Neuronal stem cell (in vitro differentiated cells): ENCODE data around the gene SMPD3.
A peak's percentile ranks its signal among the peaks of the same experiment; 100 is the strongest.

Source experiments
- DNase-seq: peaks from one replicate; pipeline ENCODE4 v3.0.0-alpha.2; 2013; ENCODE audit warnings: low spot score
- H2AFZ ChIP-seq: one replicate; pipeline ENCODE4 v1.6.1; 2013; ENCODE audit warnings: mild to moderate bottlenecking, low read length, inconsistent platforms
- H2AK5ac ChIP-seq: 2 replicates; pipeline ENCODE4 v1.6.1; 2013; ENCODE audit warnings: low read depth, mild to moderate bottlenecking, inconsistent platforms, low read length, moderate library complexity, mixed read lengths
- H2BK120ac ChIP-seq: 2 replicates; pipeline ENCODE4 v1.6.1; 2013; ENCODE audit warnings: low read depth, mild to moderate bottlenecking, inconsistent platforms, low read length, moderate library complexity, mixed read lengths
- H2BK12ac ChIP-seq: one replicate; pipeline ENCODE4 v1.6.1; 2013; ENCODE audit warnings: low read length, inconsistent platforms
- H2BK15ac ChIP-seq: 2 replicates; pipeline ENCODE4 v1.6.1; 2013; ENCODE audit warnings: mild to moderate bottlenecking, low read length, inconsistent platforms, mixed read lengths
- H2BK5ac ChIP-seq: one replicate; pipeline ENCODE4 v1.6.1; 2013; ENCODE audit warnings: inconsistent platforms, mild to moderate bottlenecking, low read length, moderate library complexity
- H3K14ac ChIP-seq: one replicate; pipeline ENCODE4 v1.6.1; 2013; ENCODE audit warnings: low read length, inconsistent platforms
- H3K18ac ChIP-seq: 2 replicates; pipeline ENCODE4 v1.6.1; 2013; ENCODE audit warnings: low read length, inconsistent platforms
- H3K23ac ChIP-seq: 2 replicates; pipeline ENCODE4 v1.6.1; 2013; ENCODE audit warnings: low read depth, mild to moderate bottlenecking, mixed read lengths, low read length, inconsistent platforms; ENCODE audit not compliant: poor library complexity
- H3K27ac ChIP-seq: replicated peaks from 3 replicates; pipeline ENCODE4 v1.5.1; 2013; ENCODE audit warnings: low read length, inconsistent platforms
- H3K27me3 ChIP-seq, 3 experiments: 2 replicates each; pipeline ENCODE4 v1.6.1; 2013; ENCODE audit warnings: low read length in 3 of 3, mild to moderate bottlenecking in 2 of 3, inconsistent platforms in 1 of 3, low read depth in 1 of 3, mixed read lengths in 1 of 3, moderate library complexity in 1 of 3; ENCODE audit not compliant: control insufficient read depth in 3 of 3, insufficient read depth in 3 of 3
- H3K36me3 ChIP-seq, 2 donors: replicated peaks in 1 of 2; 2 replicates each; pipeline ENCODE4 v1.6.1; 2013; ENCODE audit warnings: low read length in 2 of 2; ENCODE audit not compliant: control insufficient read depth in 2 of 2, insufficient read depth in 2 of 2
- H3K4ac ChIP-seq: 2 replicates; pipeline ENCODE4 v1.6.1; 2013; ENCODE audit warnings: inconsistent platforms, mild to moderate bottlenecking, low read length, moderate library complexity
- H3K4me1 ChIP-seq, 2 donors: 1 replicate in 1 of 2; 2 replicates in 1 of 2; pipeline ENCODE4 v1.6.1; 2013; ENCODE audit warnings: low read length in 2 of 2, low read depth in 1 of 2; ENCODE audit not compliant: control insufficient read depth in 2 of 2, insufficient read depth in 1 of 2
- H3K4me2 ChIP-seq: one replicate; pipeline ENCODE4 v1.6.1; 2013; ENCODE audit warnings: mild to moderate bottlenecking, low read length, inconsistent platforms; ENCODE audit not compliant: insufficient read depth, poor library complexity, severe bottlenecking
- H3K4me3 ChIP-seq, 2 donors: 2 replicates each; pipeline ENCODE4 v1.5.1; 2013; ENCODE audit warnings: low read length in 2 of 2, mild to moderate bottlenecking in 2 of 2, inconsistent platforms in 1 of 2, moderate library complexity in 1 of 2
- H3K79me1 ChIP-seq: one replicate; pipeline ENCODE4 v1.6.1; 2013; ENCODE audit warnings: low read depth, mild to moderate bottlenecking, inconsistent platforms, low read length, moderate library complexity
- H3K9ac ChIP-seq: one replicate; pipeline ENCODE4 v1.6.1; 2013; ENCODE audit warnings: mild to moderate bottlenecking, low read depth, low read length, inconsistent platforms; ENCODE audit not compliant: poor library complexity
- H3K9me3 ChIP-seq, 2 donors: replicated peaks in 1 of 2; 2 replicates each; pipeline versions ENCODE3 to v1.6.1; 2013; ENCODE audit warnings: low read length in 2 of 2, mild to moderate bottlenecking in 2 of 2, inconsistent platforms in 1 of 2, low read depth in 1 of 2, mixed read lengths in 1 of 2, moderate library complexity in 1 of 2; ENCODE audit not compliant: control insufficient read depth in 2 of 2, insufficient read depth in 1 of 2
- H4K8ac ChIP-seq: one replicate; pipeline ENCODE4 v1.6.1; 2013; ENCODE audit warnings: low read depth, mild to moderate bottlenecking, inconsistent platforms, low read length, moderate library complexity
- H4K91ac ChIP-seq: one replicate; pipeline ENCODE4 v1.6.1; 2013; ENCODE audit warnings: low read length, low read depth, mild to moderate bottlenecking, inconsistent platforms; ENCODE audit not compliant: poor library complexity
- WGBS, 2 donors: extraction: QIAGEN DNeasy Blood & Tissue Kit; methylation state at CpG; one replicate each; pipeline ENCODE4 v1.1.7; 2013; ENCODE audit warnings: missing lambda C conversion rate in 2 of 2, mixed read lengths in 1 of 2; ENCODE audit not compliant: insufficient read length in 2 of 2, insufficient replicate concordance in 1 of 2; ENCODE audit errors: extremely low coverage in 2 of 2; 5-methylcytosine and 5-hydroxymethylcytosine counted together

Gene SMPD3

DNA sequence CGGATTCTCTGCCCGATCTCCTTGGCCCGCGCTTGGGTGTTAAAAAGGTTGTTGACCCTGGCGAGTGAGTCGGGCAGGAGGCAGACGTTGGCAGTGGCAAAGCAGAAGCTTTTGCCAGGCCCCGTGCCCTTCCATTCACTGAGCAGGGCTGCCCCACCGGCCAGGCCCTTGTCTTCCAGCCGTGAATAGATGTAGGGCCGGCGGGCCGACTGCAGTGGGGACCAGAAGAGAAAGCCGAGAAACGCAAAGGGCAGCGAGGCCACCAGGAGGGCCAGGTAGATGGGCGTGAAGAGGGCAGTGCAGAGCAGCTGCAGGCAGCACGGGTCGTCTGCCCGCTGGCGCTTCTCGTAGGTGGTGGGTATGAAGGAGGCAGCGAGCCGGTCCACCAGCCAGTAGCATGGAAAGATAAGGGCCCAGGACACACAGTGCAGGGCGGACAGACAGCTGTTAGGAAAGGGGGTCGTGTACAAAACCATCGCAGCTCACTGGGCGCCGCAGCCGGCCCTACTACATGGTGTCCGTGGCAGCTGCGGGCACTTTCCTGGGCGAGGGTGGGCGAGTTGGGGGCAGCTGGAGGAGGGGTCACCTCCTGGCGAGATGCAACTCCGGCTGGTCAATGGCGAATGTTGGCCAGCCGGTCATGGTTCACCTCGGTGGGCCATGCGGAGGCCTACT lies 76.5 kb downstream of the SMPD3 start:
- Histone ChIP-seq H2BK120ac (no peak overlapping the region), H3K4me2 (no peak overlapping the region), H2BK12ac (no peak overlapping the region), H2BK5ac (peak overlapping the region; percentile 27), H3K4ac (no peak overlapping the region), H3K9me3 (no peaks in the 10 kb centered on the region), H2AK5ac (peak overlapping the region; percentile 4), H3K27ac (no peak overlapping the region), H3K4me1 (peaks cover 14 to 20% of the 10 kb centered on the region in 2 donors), H3K23ac (peak overlapping the region; percentile 8), H2BK15ac (peak overlapping the region; percentile 41), H3K79me1 (no peaks in the 10 kb centered on the region), H2AFZ (no peak overlapping the region), H3K27me3 (peaks cover 0 to 28% (median 0%) of the 10 kb centered on the region in 3 experiments), H3K36me3 (no peaks in the 10 kb centered on the region), H3K14ac (no peak overlapping the region), H3K4me3 (no peak overlapping the region), H4K91ac (no peak overlapping the region), H4K8ac (no peak overlapping the region), H3K18ac (no peak overlapping the region), H3K9ac (no peak overlapping the region)
- no CpG with 5 or more reads among the region's 40 CpGs for WGBS, 2 donors
- no peak for DNase-seq

DNA sequence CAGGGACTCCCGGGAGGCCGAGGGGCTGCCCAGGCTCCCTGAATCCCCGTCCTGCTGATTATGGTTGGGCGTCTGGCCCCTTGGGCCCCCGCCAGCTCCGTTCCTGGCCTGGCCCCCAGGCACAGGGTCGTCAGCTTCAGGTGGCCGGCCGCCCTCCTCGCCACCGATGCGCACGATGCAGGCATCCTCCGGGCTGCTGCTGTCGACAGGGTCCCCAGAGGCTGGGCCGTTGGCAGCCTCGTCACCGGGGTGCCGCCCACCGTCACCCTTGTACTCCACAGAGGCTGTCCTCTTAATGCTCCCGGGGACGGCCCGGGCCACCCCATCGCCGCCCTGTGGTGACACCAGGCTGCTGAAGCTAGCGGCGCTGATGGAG lies 77.0 kb downstream of the SMPD3 start:
- Histone ChIP-seq H2BK15ac (peak overlapping the region; percentile 41), H3K9ac (no peak overlapping the region), H4K91ac (no peak overlapping the region), H2BK12ac (no peak overlapping the region), H3K27ac (no peak overlapping the region), H2AFZ (no peak overlapping the region), H2AK5ac (peak overlapping the region; percentile 66), H3K4me1 (peaks cover 14 to 17% of the 10 kb centered on the region in 2 donors), H3K9me3 (no peaks in the 10 kb centered on the region), H4K8ac (no peak overlapping the region), H3K4me2 (no peak overlapping the region), H2BK120ac (no peak overlapping the region), H3K79me1 (no peaks in the 10 kb centered on the region), H3K36me3 (no peaks in the 10 kb centered on the region), H3K4me3 (no peak overlapping the region), H3K23ac (no peak overlapping the region), H2BK5ac (no peak overlapping the region), H3K18ac (peak overlapping the region; percentile 49), H3K4ac (no peak overlapping the region), H3K27me3 (peaks cover 0 to 22% (median 0%) of the 10 kb centered on the region in 3 experiments), H3K14ac (no peak overlapping the region)
- no CpG with 5 or more reads among the region's 27 CpGs for WGBS, 2 donors
- no peak for DNase-seq

DNA sequence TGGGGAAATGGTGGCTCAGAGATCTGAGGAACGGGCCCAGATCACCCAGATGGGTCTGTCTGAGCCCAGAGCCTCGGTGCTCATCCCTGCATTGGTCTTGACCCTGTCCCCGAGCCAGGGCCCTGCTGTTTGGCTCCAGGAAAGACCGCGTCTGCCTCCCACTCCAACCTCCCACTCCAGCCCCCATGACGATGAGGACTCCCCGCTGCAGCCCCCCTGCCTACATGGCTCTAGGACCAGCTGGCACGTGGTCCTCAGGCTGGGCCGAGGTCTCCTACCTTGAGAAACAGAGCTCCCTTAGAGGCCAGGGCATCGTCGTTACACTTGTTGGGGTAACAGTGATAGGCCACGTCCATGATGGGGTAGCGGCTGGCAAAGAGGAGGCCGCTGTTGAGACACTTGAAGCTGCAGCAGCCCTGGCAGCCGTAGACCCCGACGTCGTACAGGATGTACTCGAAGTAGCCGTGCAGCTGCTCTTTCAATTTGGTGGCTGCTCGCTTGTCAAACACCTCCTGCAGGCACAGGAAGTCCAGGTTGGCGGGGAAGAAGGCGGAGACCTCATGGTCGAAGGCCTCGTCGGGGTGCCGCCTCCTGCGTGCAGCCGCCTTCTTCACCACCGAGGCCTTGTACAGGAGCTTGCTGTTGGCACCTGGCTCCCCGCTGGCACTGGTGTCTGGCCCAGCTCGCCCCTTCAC lies 77.6 kb downstream of the SMPD3 start:
- no CpG with 5 or more reads among the region's 32 CpGs for WGBS, 2 donors
- Histone ChIP-seq H2AK5ac (peak overlapping the region; percentile 66), H3K4me1 (peaks cover 12 to 14% of the 10 kb centered on the region in 2 donors), H3K4me2 (no peak overlapping the region), H3K23ac (peak overlapping the region; percentile 16), H2BK5ac (peak overlapping the region; percentile 42), H4K91ac (no peak overlapping the region), H2AFZ (no peak overlapping the region), H3K4ac (no peak overlapping the region), H4K8ac (no peak overlapping the region), H3K14ac (peak overlapping the region; percentile 72), H3K9me3 (no peaks in the 10 kb centered on the region), H3K4me3 (no peak overlapping the region), H2BK120ac (no peak overlapping the region), H2BK12ac (no peak overlapping the region), H3K18ac (peak overlapping the region; percentile 49), H3K27me3 (peaks cover 0 to 16% (median 0%) of the 10 kb centered on the region in 3 experiments), H2BK15ac (peak overlapping the region; percentile 41), H3K9ac (no peak overlapping the region), H3K36me3 (no peaks in the 10 kb centered on the region), H3K79me1 (no peaks in the 10 kb centered on the region), H3K27ac (no peak overlapping the region)
- no peak for DNase-seq
